ENCODE data around the gene TFR2. TPM values are rescaled to one million over a fixed set of nuclear protein-coding genes. Genes with fewer than 3 reads are reported as not detected.
A peak's percentile ranks its signal among the peaks of the same experiment; 100 is the strongest.

The TFR2 gene
- total RNA-seq, 1 donor from 2014 or later: 0.71 TPM

GRCh38 chr7:100675581-100676350 lies 34.4 kb upstream of the TFR2 start:
- Histone ChIP-seq H3K4me3 (ENCODE audit: low read depth, low read length) (peak overlapping the region; percentile 94), H3K36me3 (ENCODE audit: control insufficient read depth, insufficient read depth, low read length) (peaks cover 5% of the 10 kb centered on the region), H3K27me3 (ENCODE audit: control insufficient read depth, insufficient read depth, low read length) (no peaks in the 10 kb centered on the region)
- TF ChIP-seq, protein P1, sequence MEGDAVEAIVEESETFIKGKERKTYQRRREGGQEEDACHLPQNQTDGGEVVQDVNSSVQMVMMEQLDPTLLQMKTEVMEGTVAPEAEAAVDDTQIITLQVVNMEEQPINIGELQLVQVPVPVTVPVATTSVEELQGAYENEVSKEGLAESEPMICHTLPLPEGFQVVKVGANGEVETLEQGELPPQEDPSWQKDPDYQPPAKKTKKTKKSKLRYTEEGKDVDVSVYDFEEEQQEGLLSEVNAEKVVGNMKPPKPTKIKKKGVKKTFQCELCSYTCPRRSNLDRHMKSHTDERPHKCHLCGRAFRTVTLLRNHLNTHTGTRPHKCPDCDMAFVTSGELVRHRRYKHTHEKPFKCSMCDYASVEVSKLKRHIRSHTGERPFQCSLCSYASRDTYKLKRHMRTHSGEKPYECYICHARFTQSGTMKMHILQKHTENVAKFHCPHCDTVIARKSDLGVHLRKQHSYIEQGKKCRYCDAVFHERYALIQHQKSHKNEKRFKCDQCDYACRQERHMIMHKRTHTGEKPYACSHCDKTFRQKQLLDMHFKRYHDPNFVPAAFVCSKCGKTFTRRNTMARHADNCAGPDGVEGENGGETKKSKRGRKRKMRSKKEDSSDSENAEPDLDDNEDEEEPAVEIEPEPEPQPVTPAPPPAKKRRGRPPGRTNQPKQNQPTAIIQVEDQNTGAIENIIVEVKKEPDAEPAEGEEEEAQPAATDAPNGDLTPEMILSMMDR (IDR thresholded peaks at IDR 0.05; ENCODE audit: insufficient read depth, low read length, poor library complexity, severe bottlenecking): no peak
- DNase-seq (ENCODE audit: low read depth): no peak

DNA sequence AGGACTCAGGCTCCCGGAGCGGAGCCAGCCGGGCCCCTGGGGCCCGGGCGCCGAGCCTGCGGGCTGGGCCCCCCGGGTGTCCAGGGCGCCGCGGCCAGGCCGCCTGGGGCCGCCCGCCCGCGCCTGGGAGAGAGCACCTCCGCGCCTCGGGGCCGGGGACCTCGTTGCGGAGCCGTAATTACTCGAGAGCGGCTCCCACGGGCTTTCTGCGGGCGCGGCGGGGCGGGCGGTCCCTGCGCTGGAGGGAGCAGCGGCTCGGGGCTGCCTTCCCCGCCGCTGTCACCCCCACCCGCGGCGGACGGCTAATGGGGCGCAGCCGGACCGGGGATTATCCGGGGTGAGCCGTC lies 33.7 kb upstream of the TFR2 start:
- Histone ChIP-seq H3K36me3 (ENCODE audit: control insufficient read depth, insufficient read depth, low read length) (peaks cover 3% of the 10 kb centered on the region), H3K27me3 (ENCODE audit: control insufficient read depth, insufficient read depth, low read length) (no peaks in the 10 kb centered on the region), H3K4me3 (ENCODE audit: low read depth, low read length) (peak overlapping the region; percentile 94)
- DNase-seq (ENCODE audit: low read depth): no peak
- TF ChIP-seq, protein P1 (IDR thresholded peaks at IDR 0.05; ENCODE audit: insufficient read depth, low read length, poor library complexity, severe bottlenecking): no peak

- TF ChIP-seq, protein P1 (IDR thresholded peaks at IDR 0.05; ENCODE audit: insufficient read depth, low read length, poor library complexity, severe bottlenecking): no peak
- DNase-seq (ENCODE audit: low read depth): no peak
Measured at GRCh38 chr7:100674411-100675104, 33.2 kb upstream of the TFR2 start.

GRCh38 chr7:100673942-100674410 lies 32.6 kb upstream of the TFR2 start:
- peaks cover 3% of the 10 kb centered on the region for H3K36me3 ChIP-seq (ENCODE audit: control insufficient read depth, insufficient read depth, low read length)
- H3K4me3 ChIP-seq (ENCODE audit: low read depth, low read length): peak overlapping the region; percentile 94
- TF ChIP-seq, protein P1 (IDR thresholded peaks at IDR 0.05; ENCODE audit: insufficient read depth, low read length, poor library complexity, severe bottlenecking): no peak
- no peaks in the 10 kb centered on the region for H3K27me3 ChIP-seq (ENCODE audit: control insufficient read depth, insufficient read depth, low read length)
- DNase-seq (ENCODE audit: low read depth): no peak

More at GRCh38 chr7:100674411-100675104, 33.2 kb upstream of the TFR2 start:
- H3K27me3 ChIP-seq (ENCODE audit: control insufficient read depth, insufficient read depth, low read length): no peaks in the 10 kb centered on the region
- peak overlapping the region; percentile 94 for H3K4me3 ChIP-seq (ENCODE audit: low read depth, low read length)
- H3K36me3 ChIP-seq (ENCODE audit: control insufficient read depth, insufficient read depth, low read length): peaks cover 3% of the 10 kb centered on the region

DNA sequence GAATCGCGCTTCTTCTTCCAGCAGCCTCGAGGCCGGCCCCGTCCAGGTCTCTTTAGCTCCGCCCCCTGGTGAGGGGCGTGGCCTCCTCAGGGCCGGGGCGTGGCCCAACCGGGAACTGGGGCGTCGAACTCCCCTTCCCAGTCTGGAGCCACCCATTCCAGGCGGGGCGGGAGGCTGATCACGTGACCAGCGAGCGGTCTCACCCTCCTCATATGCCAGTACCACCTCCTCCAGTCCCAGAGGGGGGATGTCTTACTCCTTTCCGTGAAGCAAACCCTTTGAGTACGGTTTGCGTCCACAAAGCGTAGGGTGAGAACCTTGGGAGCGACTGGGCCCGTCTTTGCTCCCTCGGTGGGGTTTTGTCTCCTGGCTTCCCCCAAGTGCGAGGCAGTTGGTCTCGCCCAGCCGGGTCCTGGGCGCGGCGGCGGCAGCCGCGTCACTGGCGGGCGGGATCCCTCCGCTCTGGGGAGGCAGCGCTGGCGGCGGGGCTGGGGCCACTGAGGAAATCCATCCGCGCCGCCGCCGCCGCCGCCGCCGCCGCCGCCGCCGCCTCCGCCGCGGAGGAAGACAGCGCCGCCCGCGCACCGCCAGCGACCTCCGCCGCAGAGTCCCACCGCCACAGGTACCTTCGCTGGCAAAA lies 32.1 kb upstream of the TFR2 start, which contains the start of gene GNB2:
GNB2 (plus strand) TSS at position 439 of the 640 bp plus-strand sequence. CDS start 2,526 bp downstream, outside the sequence.
- TF ChIP-seq, protein P1 (IDR thresholded peaks at IDR 0.05; ENCODE audit: insufficient read depth, low read length, poor library complexity, severe bottlenecking): no peak

More for the DNA sequence above, 32.1 kb upstream of the TFR2 start, which contains the start of gene GNB2:
- DNase-seq (ENCODE audit: low read depth): peak; percentile 83
- Histone ChIP-seq H3K36me3 (ENCODE audit: control insufficient read depth, insufficient read depth, low read length) (peaks cover 2% of the 10 kb centered on the region), H3K27me3 (ENCODE audit: control insufficient read depth, insufficient read depth, low read length) (no peaks in the 10 kb centered on the region), H3K4me3 (ENCODE audit: low read depth, low read length) (peak within 1 kb of the TSS; percentile 94)

All from kidney epithelial cell (primary cell).